ENCODE data around the gene USP5.
"Not testable (repeated sequence)": the region's sequence is repeated elsewhere in the genome, so short reads cannot be mapped to it uniquely, and the experiment has no call there.

The USP5 gene

DNA sequence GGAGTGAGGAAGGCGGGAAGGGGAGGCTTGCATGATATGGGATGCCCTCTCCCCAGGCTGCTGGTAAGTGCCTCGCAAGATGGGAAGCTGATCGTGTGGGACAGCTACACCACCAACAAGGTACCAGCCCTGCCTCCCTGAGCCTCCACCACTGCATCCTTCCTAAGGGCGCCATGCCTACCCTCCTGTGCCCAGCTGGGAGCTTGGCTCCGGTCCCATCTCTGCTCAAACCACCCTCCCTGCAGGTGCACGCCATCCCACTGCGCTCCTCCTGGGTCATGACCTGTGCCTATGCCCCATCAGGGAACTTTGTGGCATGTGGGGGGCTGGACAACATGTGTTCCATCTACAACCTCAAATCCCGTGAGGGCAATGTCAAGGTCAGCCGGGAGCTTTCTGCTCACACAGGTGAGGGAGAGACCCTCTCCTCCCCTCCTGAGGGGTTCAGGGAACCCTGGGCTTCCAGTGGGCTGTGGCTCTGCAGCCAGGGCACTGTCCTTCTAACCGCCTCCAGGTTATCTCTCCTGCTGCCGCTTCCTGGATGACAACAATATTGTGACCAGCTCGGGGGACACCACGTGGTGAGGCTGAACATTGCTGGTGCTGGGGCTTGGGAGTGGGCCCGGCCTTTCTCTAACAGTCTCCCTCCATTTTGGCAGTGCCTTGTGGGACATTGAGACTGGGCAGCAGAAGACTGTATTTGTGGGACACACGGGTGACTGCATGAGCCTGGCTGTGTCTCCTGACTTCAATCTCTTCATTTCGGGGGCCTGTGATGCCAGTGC lies 8.6 kb upstream of the USP5 start:
- peak; percentile 34 for DNase-seq

DNA sequence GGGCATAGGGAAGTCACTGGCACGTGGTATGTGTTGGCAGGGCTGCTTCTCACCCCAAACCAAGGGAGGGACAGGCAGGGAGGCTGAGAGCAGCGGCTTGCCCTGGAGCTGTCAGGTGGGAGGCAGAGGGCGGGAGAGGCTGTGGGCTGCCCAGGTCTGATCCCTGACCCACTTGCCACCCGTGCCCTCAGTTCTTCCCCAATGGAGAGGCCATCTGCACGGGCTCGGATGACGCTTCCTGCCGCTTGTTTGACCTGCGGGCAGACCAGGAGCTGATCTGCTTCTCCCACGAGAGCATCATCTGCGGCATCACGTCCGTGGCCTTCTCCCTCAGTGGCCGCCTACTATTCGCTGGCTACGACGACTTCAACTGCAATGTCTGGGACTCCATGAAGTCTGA lies 6.6 kb upstream of the USP5 start:
- no peak for DNase-seq

DNA sequence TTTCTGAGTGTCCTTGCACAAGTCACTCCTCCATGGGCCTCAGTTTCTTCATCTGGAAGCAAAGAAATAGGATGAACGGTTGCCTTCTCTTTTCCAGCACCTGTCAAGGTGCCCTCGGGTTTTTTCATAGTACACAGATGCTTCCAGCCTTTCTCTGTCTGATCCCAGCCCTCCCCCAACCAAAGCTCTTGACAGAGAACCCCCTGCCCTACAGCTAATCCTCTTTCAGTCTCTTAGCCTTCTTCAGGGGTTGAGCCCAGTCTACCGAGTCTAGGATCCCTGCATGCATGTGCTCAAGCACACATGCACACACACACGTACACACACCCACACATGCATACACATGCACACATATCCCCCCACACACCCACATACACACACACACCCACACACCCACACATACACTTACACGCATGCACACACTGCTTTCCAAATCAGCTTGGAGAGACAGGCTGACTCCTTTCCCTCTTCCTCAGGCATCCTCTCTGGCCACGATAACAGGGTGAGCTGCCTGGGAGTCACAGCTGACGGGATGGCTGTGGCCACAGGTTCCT lies 5.6 kb upstream of the USP5 start:
- no peak for DNase-seq

DNA sequence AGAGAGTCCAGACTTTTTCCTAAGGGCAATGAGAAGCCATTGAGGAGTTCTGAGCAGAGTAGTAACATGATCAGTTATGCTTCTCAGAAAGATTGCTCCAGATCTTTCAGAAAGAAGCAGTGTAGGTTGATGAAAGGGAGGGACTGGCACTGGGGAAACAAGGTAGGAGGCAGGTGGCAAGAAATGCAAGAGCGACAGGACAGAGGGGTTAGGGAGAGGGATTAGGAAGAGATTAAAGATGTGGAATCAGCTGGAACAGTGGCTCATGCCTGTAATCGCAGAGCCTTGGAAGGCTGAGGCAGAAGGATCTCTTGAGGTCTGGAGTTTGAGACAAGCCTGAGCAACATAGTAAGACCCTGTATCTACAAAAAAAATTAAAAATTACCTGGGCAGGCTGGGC lies 4.3 kb upstream of the USP5 start:
- DNase-seq = no peak

DNA sequence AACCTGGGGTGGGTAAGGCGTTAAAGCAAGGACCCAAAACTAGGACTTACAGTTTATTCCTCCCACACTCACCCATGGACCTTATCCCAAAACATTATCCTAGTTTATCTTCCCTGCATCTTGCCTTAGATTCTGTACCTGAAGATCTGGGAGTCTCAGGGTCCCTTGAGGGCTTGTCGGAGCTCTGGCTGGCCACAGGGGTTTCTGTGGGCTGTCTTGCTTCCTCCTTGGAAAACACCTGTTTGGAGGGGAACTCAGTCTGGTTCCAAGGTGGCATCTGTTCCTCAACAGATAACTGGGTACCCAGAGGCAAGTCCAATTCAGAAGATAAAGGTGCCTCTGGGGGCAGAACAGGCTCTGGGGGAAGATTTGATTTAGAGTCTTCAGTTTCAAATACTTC lies 2.5 kb upstream of the USP5 start:
- DNase-seq = no peak

DNA sequence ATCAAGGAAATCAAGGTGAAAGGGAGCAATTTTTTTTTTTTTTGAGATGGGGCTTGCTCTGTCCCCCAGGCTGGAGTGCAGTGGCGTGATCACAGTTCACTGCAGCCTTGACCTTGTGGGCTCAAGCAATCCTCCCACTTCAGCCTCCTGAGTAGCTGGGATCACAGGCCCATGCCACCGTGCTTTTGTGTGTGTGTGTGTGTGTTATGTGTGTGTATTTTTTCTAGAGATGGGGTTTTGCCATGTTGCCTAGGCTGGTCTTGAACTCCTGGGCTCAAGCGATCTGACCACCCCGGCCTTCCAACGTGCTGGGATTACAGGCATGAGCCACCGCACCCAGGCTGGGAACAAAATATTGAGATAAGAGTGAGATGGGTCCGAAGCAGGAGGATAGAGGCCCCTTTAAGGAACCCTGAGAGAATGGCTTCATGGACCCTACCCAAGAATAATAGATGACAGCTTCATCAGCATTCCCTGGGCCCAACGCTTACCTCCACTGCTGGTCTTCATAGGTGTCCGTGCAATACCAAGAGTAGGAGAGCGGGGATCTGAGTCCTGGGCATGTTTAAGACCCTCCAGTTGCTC lies 1.9 kb upstream of the USP5 start:
- DNase-seq = no peak

DNA sequence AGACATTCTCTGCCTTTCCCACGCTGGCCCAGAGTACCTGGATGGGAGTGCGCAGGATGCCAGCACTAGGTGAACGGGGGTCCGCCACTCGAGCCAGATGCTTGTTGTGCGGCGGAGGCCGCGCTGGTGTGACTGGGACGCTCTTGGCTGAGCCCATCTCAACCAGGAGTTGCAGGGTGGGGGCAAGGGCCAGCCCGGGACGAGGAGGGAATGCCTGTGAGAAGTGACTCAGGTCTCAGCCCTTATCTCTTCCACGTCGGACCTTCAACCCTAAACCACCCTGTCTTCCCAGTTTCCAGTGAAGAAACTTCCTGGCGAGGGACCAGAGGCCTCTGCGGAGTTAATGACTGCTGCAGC lies 1.2 kb upstream of the USP5 start:
- no peak for DNase-seq

DNA sequence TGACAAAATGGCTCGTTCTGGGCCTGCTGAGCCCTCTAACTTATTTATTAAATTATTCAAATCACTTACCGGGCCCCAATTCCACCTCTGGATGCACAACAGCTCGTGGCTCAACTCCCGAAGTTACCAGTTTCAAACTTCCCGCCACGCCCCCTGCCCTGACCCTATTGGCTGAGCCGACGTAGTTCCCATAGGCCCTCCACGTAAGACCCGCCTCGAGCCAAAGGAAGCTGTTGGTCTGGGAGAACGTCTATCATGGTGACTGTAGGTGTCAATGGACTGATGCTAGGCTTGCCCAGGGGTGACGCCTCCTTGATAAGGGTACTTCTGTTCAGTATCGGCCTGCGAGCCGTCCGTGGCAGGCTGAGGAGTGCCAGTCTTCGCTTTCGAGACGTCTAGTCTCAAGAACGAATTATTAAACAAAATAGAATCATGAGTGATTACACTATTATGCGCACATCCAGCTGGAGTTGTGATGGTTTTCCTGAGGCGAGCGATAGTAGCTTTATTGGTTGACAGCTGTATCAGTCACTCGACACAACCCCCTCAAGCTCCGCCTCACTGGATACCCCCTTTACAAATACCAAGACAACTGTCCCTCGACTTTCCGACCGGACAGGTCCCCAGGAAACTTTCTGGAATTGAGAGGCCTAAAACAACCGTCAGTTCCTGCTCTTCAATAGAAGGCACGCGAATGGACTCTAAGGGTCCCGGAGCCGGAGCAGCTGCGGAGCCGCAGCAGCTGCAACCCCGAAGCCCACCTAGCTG lies 613 bp upstream of the USP5 start, which contains the start of gene CDCA3:
CDCA3 (minus strand) TSS at position 134 of the 768 bp plus-strand sequence. CDS start 334 bp downstream, outside the sequence.
- DNase-seq = peak; percentile 96

DNA sequence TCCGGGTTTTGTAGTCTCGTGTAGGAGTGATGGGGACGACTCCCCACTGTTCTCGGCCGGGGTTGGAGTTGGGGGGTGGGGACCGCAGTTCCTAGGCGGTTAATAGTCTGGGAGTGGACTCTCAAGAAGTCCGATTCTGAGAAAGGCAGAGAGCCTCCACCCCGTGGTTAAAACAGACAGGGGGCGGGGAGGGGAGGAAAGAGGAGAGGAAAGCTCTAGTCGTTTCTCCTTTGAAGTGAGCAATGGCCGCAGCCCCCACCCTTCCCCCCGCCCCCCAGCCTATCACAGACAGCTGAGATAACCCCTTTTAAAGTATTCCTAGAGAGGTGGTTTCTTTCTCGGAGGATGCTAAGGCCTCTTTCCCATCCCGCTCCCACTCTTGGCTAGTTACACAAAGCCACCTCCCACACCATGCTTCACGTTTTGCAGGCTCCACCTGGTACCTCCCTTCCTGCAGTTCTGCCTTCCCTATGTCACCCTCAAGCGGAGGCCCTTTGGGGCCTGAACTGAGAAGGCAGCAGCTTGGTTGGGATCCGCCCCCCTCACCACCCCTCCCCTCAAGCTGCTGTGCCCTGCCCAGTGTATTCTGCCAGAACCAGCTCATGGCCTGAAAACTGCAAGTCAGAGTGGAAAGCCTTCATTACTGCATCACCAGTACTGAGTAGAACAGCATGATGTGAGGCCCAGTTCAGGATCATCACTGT lies 853 bp downstream of the USP5 start:
- DNase-seq = peak; percentile 76

DNA sequence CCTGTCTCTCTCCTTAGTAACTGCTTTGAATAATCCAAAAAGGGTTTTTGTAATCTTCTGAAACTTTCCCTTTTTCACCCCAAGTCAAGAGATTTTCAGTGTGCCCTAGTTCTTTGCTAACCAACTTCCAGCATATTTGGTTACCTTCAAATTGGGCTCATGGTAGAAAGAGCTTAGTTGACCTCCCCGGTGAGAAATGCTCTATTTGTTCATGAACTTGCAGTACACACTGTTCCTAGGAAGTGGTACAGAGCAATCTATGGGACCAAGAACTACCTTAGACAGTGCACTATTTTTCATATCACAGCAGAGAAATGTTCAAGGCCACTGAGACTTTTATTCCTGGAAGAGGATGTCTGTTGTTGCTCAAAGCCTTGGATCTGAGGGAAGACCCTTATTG lies 1.7 kb downstream of the USP5 start:
- no peak for DNase-seq

DNA sequence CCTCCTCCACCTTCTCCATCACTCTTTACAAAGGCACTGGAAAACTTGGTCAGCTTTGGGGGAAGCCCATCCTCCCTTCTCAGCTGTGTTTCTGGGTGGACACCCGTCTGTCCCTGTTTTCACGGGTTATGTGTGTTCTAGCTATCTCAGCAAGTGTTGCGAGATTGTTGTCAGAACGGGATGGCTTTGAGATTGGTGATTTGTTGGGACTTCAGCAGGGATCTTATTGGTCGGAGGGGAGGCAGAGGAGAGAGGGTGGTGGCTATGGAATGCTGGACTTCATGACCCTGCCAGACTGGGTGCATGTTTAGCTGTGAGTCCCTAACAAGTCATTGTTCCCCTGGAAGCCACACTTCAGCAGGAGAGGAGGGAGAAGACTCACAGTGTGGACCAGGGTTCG lies 2.1 kb downstream of the USP5 start:
- DNase-seq = no peak

DNA sequence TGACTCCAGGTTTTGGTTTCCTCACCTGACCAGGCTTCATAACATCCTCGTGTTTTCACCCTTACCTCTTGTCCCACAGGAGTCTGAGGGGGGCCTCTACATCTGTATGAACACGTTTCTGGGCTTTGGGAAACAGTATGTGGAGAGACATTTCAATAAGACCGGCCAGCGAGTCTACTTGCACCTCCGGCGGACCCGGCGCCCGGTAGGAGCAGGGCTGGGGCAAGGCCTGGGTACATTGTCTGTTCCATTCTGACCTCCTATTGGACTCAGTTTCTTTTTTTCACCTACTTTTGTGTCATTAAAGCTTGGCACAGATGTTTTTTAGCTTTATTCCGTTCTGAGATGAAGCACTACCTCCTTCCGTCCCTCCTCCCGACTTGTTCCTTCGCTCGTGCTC lies 3.4 kb downstream of the USP5 start:
- no peak for DNase-seq

DNA sequence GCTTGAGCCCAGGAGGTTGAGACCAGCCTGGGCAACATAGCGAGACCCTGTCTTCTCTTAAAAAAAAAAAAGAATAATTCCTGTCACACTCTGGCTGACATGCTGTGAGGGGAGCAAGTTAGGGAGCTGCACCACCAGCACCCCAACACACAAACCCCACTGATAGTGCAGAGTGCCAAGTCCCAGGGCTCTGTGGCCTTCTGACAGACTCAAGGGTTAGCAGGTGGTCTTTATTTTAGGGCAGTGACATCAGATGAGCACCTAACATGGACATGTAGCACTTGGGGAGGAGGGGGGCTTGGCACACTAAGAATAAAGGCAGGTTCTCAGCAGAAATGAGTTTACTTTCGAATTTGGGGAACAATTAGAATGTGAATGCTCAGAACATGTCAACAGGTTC lies 6.8 kb downstream of the USP5 start:
- no peak for DNase-seq

DNA sequence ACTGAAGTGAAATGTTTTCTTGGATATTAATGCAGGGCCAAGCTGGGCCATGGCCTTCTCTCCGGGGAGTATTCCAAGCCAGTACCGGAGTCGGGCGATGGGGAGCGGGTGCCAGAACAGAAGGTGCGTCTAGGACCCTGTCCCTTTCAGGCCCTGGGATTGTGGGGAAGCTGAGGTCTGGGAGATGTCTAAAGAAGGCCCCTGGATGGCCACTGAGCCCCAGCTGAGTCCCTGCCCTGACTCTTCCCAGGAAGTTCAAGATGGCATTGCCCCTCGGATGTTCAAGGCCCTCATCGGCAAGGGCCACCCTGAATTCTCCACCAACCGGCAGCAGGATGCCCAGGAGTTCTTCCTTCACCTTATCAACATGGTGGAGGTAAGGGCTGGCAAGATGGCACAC lies 8.2 kb downstream of the USP5 start:
- DNase-seq = no peak

DNA sequence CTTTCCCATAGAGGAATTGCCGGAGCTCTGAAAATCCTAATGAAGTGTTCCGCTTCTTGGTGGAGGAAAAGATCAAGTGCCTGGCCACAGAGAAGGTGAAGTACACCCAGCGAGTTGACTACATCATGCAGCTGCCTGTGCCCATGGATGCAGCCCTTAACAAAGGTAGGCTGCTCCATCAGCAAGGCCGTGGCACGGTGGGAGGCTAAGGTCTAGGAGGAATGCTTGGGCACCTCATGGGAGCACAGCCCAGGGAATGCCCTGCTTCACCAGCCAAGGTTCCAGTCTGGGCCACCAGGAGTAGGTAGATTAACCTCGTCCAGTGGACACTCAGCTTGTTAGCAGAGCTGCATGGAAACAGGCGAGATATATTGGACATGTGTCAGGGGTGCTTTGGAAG lies 9.0 kb downstream of the USP5 start:
- DNase-seq = no peak

DNA sequence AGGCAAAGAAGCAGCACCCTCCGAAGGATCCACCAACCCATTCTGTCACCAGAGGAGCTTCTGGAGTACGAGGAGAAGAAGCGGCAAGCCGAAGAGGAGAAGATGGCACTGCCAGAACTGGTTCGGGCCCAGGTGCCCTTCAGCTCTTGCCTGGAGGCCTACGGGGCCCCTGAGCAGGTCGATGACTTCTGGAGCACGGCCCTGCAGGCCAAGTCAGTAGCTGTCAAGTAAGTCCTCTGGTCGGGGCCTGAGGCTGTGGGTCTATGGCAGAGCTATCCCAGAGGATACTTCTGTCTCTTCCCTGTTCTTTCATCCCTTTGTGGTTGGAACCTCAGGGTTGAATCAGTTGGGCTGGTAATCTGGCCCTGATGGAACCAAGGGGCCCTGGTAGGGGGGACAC lies 9.4 kb downstream of the USP5 start:
- DNase-seq = no peak

DNA sequence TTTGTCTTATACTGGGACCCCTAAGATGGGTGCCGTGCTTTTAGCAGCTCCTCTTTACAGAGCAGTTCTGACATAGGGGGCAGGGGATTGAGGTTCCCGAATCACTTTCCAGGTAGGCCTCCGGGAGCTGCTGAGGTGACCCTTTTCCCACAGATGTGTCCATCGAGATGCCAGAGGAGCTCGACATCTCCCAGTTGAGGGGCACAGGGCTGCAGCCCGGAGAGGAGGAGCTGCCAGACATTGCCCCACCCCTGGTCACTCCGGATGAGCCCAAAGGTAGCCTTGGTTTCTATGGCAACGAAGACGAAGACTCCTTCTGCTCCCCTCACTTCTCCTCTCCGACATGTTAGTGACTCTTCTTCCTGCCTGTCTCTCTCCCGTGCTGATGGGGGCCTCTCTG lies 11.1 kb downstream of the USP5 start:
- no peak for DNase-seq

DNA sequence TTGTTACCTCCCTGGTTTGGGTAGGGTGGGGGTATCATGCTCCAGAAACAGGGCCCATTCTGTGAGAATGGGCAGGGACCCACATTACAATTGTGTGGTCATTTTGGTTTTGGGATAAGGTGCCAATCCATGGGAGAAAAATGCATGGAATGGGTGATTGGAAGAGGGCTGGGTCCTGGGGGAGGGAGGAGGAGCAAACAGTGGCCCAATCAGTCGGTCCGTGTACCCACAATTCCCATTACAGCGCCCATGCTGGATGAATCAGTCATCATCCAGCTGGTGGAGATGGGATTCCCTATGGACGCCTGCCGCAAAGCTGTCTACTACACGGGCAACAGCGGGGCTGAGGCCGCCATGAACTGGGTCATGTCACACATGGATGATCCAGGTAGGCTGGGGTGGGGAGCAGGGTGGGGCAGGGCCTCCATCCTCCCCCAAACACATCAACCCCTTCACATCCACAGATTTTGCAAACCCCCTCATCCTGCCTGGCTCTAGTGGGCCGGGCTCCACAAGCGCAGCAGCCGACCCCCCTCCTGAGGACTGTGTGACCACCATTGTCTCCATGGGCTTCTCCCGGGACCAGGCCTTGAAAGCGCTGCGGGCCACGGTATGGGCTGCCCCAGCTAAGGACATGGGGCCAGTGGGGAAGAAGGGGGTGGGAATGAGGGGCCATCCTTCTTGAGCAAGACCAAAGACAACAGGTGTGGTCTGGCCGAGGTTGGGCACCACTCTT lies 11.8 kb downstream of the USP5 start:
- no peak for DNase-seq

DNA sequence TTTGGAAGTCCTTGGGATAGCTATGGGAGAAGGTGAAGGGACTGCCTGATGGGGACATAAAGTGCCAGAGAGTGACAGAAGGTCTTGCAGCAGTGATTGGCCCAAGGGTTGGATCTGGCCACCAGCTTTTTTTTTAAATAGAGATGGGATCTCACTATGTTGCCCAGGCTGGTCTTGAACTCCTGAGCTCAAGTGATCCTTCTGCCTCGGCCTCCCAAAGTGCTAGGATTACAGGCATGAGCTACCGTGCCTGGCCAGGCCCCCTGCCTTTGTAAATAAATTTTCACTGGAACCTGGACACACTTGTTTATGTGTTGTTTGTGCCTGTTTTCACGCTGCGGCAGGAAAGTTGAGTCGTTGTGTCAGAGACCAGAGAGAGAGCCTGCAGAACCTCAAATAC lies 13.4 kb downstream of the USP5 start:
- DNase-seq = not testable (repeated sequence)

DNA sequence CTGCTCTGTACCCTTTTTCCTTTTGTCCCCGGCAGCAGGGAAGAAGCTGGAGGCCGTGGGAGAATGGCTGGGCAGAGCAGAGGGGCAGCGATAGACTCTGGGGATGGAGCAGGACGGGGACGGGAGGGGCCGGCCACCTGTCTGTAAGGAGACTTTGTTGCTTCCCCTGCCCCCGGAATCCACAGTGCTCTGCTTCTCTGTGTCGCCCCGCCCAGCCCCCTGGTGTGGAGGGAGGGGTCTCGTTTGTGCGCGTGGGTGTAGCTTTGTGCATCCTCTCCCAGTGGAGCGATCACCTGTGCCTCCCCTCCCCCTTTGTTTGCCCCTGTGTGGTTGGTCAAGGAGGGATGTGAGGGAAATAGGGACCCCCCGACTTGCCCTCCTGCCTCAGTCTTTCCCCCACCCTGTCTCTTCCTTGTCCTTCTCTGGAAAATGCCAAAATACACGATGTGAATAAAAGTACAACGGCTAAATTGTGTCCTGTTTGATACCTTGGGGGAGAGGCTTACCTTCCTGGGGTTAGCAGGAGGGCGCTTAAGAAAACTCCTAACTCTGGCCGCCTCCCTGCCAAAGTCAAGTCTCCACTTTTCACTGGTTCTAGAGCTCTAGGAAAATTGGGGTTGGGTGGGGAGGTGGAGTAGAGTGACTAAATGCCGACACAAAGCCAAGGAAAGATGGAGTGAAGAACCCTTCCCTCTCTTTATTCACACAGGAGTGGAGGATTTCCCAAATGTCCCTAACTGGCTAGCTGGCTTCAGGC lies 14.4 kb downstream of the USP5 start:
- peak; percentile 47 for DNase-seq

DNA sequence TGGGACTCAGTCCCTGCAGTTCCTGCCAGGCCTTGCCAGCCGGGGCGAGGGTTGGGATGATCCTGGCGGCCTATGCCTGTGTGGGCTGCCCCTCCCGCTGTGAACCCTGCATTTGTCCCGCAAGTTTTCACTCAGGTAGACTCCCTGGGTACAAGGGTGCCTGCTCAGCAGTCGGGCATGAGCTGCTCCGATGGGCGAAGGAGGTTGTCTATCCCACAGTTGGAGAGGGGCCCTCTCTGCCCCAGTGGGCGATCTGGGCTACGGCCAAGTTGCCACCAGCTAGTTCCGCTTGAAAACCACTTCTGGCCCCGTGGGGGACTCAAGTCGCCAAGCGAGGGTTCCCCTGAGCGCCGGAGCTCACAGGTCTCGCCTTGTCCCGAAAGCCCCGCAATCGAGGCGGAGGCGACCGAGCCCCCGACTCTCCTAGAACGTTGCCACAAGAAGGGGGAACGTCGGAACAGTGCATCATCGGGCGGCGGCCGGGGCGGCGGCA lies 15.0 kb downstream of the USP5 start:
- DNase-seq = no peak

Measured in left hindlimb (tissue), 1 donor.